Stomach (tissue), 4 donors: ENCODE measurements around the gene SIGLEC12.

Experiments
- CTCF ChIP-seq, 7 experiments: fragments of 450-650 bp in 4 of 7; fragments of 200-600 bp in 3 of 7; sonication (generic) in 3 of 7; IDR thresholded peaks; one replicate each; pipeline ENCODE4 v1.5.1; 2016 to 2019; ENCODE audit warnings: antibody characterized with exemption in 7 of 7, control low read depth in 2 of 7, mild to moderate bottlenecking in 1 of 7
- POLR2A ChIP-seq, 4 donors: fragments of 450-650 bp; IDR thresholded peaks; one replicate each; pipeline ENCODE4 v1.6.1; 2016; ENCODE audit warnings: antibody characterized with exemption in 4 of 4, control low read depth in 2 of 4, mild to moderate bottlenecking in 1 of 4, moderate library complexity in 1 of 4
- POLR2AphosphoS5 ChIP-seq, 3 donors: sonication (generic); formaldehyde crosslinking; IDR thresholded peaks; one replicate each; pipeline ENCODE4 v1.6.1; 2016; ENCODE audit warnings: antibody characterized with exemption in 3 of 3

GRCh38 chr19:51548891-51549305 is 47.3 kb upstream of the SIGLEC12 start:
- TF ChIP-seq CTCF (IDR thresholded peaks at IDR 0.05) (no peak), POLR2A (IDR thresholded peaks at IDR 0.05) (no peak), POLR2AphosphoS5 (IDR thresholded peaks at IDR 0.05) (no peak)
